ENCODE data around the gene ZNF263. TPM values are rescaled to one million over a fixed set of nuclear protein-coding genes. Genes with fewer than 3 reads are reported as not detected.

The ZNF263 gene
- total and polyA plus RNA-seq, 2 of the 13 experiments (the other 11 are each of a cell fraction or from before 2014, with no cell fraction given), result 10.2 to 41.2 TPM

DNA sequence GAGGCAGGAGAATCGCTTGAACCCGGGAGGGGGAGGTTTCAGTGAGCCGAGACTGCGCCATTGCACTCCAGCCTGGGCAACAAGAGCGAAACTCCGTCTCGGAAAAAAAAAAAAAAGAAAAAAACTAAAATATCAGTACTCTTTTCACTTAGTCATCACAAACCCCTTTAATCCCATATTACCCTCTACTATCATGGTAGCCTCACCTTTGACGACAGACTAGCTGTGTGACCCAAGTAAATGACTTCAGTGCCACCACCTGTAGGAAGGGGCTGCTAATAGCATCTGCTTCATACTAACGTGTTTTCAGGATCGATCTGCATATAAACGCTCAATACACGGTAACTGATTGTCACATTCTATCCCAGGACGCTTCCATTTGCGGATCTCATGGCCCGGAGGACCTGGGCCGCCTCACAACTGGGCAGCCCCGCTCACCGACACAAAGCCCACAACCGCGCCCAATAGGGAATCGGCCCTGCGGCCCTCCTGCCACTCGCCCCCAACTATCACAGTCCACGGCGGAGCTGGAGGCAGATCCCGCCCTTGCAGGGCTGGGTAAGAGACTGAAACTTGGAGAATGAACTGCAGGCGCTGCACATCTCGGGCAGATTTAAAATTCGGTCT lies 1.1 kb upstream of the ZNF263 start (continued):
- TF ChIP-seq, protein P1, sequence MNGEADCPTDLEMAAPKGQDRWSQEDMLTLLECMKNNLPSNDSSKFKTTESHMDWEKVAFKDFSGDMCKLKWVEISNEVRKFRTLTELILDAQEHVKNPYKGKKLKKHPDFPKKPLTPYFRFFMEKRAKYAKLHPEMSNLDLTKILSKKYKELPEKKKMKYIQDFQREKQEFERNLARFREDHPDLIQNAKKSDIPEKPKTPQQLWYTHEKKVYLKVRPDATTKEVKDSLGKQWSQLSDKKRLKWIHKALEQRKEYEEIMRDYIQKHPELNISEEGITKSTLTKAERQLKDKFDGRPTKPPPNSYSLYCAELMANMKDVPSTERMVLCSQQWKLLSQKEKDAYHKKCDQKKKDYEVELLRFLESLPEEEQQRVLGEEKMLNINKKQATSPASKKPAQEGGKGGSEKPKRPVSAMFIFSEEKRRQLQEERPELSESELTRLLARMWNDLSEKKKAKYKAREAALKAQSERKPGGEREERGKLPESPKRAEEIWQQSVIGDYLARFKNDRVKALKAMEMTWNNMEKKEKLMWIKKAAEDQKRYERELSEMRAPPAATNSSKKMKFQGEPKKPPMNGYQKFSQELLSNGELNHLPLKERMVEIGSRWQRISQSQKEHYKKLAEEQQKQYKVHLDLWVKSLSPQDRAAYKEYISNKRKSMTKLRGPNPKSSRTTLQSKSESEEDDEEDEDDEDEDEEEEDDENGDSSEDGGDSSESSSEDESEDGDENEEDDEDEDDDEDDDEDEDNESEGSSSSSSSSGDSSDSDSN (CRISPR knock-in tag; IDR thresholded peaks at IDR 0.05), result peak; percentile 81
- TF ChIP-seq, protein P2, sequence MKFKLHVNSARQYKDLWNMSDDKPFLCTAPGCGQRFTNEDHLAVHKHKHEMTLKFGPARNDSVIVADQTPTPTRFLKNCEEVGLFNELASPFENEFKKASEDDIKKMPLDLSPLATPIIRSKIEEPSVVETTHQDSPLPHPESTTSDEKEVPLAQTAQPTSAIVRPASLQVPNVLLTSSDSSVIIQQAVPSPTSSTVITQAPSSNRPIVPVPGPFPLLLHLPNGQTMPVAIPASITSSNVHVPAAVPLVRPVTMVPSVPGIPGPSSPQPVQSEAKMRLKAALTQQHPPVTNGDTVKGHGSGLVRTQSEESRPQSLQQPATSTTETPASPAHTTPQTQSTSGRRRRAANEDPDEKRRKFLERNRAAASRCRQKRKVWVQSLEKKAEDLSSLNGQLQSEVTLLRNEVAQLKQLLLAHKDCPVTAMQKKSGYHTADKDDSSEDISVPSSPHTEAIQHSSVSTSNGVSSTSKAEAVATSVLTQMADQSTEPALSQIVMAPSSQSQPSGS (CRISPR knock-in tag; IDR thresholded peaks at IDR 0.05), result peak; percentile 26; the same call in 1 of the 2 replicates
- TF ChIP-seq ZNF580 (CRISPR knock-in tag; IDR thresholded peaks at IDR 0.05; ENCODE audit: borderline replicate concordance, low read depth) (no peak), SOX5 (CRISPR knock-in tag; IDR thresholded peaks at IDR 0.05; ENCODE audit: borderline replicate concordance) (peak; percentile 31; the same call in 1 of the 2 replicates), ZNF639 (CRISPR knock-in tag; conservative IDR thresholded peaks at IDR 0.05) (no peak; the same call in 1 of the 2 replicates), CEBPB (IDR thresholded peaks at IDR 0.05; ENCODE audit: borderline replicate concordance, low read depth, low read length) (no peak), MIER3 (CRISPR knock-in tag; IDR thresholded peaks at IDR 0.05; ENCODE audit: borderline replicate concordance) (no peak), JUN (CRISPR knock-in tag; IDR thresholded peaks at IDR 0.05) (0 out of 2 replicates have a peak, but pooled peaks have one; percentile 41), HBP1 (CRISPR knock-in tag; IDR thresholded peaks at IDR 0.05; ENCODE audit: low read depth) (0 out of 2 replicates have a peak, but pooled peaks have one; percentile 13), TRIM22 (IDR thresholded peaks at IDR 0.05) (no peak), ZNF567 (CRISPR knock-in tag; IDR thresholded peaks at IDR 0.05; ENCODE audit: borderline replicate concordance) (no peak; the same call in 1 of the 2 replicates), YEATS2 (CRISPR knock-in tag; IDR thresholded peaks at IDR 0.05; ENCODE audit: borderline replicate concordance) (no peak)
- TF ChIP-seq, protein P3, sequence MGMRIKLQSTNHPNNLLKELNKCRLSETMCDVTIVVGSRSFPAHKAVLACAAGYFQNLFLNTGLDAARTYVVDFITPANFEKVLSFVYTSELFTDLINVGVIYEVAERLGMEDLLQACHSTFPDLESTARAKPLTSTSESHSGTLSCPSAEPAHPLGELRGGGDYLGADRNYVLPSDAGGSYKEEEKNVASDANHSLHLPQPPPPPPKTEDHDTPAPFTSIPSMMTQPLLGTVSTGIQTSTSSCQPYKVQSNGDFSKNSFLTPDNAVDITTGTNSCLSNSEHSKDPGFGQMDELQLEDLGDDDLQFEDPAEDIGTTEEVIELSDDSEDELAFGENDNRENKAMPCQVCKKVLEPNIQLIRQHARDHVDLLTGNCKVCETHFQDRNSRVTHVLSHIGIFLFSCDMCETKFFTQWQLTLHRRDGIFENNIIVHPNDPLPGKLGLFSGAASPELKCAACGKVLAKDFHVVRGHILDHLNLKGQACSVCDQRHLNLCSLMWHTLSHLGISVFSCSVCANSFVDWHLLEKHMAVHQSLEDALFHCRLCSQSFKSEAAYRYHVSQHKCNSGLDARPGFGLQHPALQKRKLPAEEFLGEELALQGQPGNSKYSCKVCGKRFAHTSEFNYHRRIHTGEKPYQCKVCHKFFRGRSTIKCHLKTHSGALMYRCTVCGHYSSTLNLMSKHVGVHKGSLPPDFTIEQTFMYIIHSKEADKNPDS (CRISPR knock-in tag; IDR thresholded peaks at IDR 0.05), result no peak; the same call in 1 of the 2 replicates
- TF ChIP-seq, protein P4, sequence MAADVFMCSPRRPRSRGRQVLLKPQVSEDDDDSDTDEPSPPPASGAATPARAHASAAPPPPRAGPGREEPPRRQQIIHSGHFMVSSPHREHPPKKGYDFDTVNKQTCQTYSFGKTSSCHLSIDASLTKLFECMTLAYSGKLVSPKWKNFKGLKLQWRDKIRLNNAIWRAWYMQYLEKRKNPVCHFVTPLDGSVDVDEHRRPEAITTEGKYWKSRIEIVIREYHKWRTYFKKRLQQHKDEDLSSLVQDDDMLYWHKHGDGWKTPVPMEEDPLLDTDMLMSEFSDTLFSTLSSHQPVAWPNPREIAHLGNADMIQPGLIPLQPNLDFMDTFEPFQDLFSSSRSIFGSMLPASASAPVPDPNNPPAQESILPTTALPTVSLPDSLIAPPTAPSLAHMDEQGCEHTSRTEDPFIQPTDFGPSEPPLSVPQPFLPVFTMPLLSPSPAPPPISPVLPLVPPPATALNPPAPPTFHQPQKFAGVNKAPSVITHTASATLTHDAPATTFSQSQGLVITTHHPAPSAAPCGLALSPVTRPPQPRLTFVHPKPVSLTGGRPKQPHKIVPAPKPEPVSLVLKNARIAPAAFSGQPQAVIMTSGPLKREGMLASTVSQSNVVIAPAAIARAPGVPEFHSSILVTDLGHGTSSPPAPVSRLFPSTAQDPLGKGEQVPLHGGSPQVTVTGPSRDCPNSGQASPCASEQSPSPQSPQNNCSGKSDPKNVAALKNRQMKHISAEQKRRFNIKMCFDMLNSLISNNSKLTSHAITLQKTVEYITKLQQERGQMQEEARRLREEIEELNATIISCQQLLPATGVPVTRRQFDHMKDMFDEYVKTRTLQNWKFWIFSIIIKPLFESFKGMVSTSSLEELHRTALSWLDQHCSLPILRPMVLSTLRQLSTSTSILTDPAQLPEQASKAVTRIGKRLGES (CRISPR knock-in tag; IDR thresholded peaks at IDR 0.05; ENCODE audit: borderline replicate concordance), result peak; percentile 55; the same call in 1 of the 2 replicates

Measured in HepG2 (cell line).